ENCODE measurements around the gene KMT2B.
A peak's percentile ranks its signal among the peaks of the same experiment; 100 is the strongest.

Gene KMT2B

DNA sequence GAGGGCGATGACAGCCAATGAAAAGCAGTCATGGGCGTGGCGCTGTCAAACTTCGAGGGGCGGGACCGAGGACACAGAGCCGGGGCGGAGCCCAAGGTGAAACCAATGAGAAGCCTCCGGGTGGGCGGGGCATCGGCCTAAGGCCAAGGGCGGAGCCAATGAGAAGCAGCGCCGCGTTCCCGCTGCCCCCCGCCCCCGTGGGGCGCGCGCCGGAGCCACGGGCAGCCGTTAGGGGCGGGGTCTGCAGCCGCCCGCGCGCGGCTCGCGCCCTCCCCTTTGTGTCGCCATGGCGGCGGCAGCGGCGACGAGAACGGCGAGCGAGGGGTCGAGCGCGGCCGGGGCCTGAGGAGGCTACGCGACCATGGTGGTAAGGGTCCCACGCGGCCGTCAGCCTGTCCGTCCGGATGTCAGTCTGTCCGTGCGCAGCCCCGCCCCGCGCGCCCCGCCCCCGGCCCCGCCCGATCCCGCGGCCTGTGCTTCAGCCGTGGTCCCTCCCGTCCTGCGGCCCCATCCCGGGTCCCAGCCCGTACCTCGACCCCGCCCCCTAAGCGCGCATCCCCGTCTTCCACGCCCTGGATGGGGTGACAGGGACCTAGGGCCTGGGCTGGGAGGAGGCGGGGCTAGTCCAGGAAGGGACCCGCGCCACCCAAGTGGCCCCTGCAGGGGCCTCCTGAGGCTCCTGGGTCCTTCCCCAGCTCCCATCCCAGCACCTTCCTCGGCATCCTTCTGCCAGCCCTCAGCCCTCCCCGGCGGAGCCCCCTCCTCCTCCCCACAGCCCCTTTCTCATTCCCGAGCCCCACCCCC is 57.7 kb downstream of the KMT2B start, which contains the start of gene ARHGAP33 (continued):
- TF ChIP-seq, protein P1, sequence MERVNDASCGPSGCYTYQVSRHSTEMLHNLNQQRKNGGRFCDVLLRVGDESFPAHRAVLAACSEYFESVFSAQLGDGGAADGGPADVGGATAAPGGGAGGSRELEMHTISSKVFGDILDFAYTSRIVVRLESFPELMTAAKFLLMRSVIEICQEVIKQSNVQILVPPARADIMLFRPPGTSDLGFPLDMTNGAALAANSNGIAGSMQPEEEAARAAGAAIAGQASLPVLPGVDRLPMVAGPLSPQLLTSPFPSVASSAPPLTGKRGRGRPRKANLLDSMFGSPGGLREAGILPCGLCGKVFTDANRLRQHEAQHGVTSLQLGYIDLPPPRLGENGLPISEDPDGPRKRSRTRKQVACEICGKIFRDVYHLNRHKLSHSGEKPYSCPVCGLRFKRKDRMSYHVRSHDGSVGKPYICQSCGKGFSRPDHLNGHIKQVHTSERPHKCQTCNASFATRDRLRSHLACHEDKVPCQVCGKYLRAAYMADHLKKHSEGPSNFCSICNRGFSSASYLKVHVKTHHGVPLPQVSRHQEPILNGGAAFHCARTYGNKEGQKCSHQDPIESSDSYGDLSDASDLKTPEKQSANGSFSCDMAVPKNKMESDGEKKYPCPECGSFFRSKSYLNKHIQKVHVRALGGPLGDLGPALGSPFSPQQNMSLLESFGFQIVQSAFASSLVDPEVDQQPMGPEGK (tag by site-specific recombination; IDR thresholded peaks at IDR 0.05), result peak; percentile 61
- TF ChIP-seq ZBTB7A (tag by site-specific recombination; IDR thresholded peaks at IDR 0.05; ENCODE audit: low read depth) (0 out of 2 replicates have a peak, but pooled peaks have one; percentile 60), ZBTB20 (tag by site-specific recombination; IDR thresholded peaks at IDR 0.05) (peak; percentile 22; the same call in 1 of the 2 replicates), ZNF23 (tag by site-specific recombination; IDR thresholded peaks at IDR 0.05; ENCODE audit: borderline replicate concordance) (no peak), ZNF114 (tag by site-specific recombination; IDR thresholded peaks at IDR 0.05) (no peak), BCL11B (tag by site-specific recombination; IDR thresholded peaks at IDR 0.05; ENCODE audit: low read depth) (no peak), MEIS1 (CRISPR knock-in tag; IDR thresholded peaks at IDR 0.05; ENCODE audit: borderline replicate concordance) (no peak), ZNF416 (tag by site-specific recombination; IDR thresholded peaks at IDR 0.05) (no peak), ZNF560 (tag by site-specific recombination; IDR thresholded peaks at IDR 0.05; ENCODE audit: borderline replicate concordance) (no peak), ZNF37A (tag by site-specific recombination; IDR thresholded peaks at IDR 0.05) (no peak), ZNF350 (tag by site-specific recombination; IDR thresholded peaks at IDR 0.05) (no peak), ZNF426 (tag by site-specific recombination; IDR thresholded peaks at IDR 0.05) (no peak), SP2 (tag by site-specific recombination; IDR thresholded peaks at IDR 0.05) (peak; percentile 99), ZNF2 (tag by site-specific recombination; IDR thresholded peaks at IDR 0.05) (no peak), ZNF121 (tag by site-specific recombination; IDR thresholded peaks at IDR 0.05) (no peak), ZNF600 (tag by site-specific recombination; IDR thresholded peaks at IDR 0.05) (0 out of 2 replicates have a peak, but pooled peaks have one; percentile 8), ZNF391 (tag by site-specific recombination; IDR thresholded peaks at IDR 0.05; ENCODE audit: borderline replicate concordance, low read depth) (no peak), ZNF624 (tag by site-specific recombination; IDR thresholded peaks at IDR 0.05) (no peak), SP3 (tag by site-specific recombination; IDR thresholded peaks at IDR 0.05) (peak; percentile 96), ZNF777 (tag by site-specific recombination; IDR thresholded peaks at IDR 0.05; ENCODE audit: borderline replicate concordance) (no peak), MZF1 (tag by site-specific recombination; IDR thresholded peaks at IDR 0.05; ENCODE audit: borderline replicate concordance) (no peak; the same call in 1 of the 2 replicates), ZNF621 (tag by site-specific recombination; IDR thresholded peaks at IDR 0.05) (no peak), YY2 (tag by site-specific recombination; IDR thresholded peaks at IDR 0.05) (no peak), ZNF274 (IDR thresholded peaks at IDR 0.05; ENCODE audit: low read length) (no peak), ZNF274 (tag by site-specific recombination; IDR thresholded peaks at IDR 0.05; ENCODE audit: borderline replicate concordance) (no peak), ZNF776 (tag by site-specific recombination; IDR thresholded peaks at IDR 0.05; ENCODE audit: borderline replicate concordance) (no peak), TRIM28 (IDR thresholded peaks at IDR 0.05; ENCODE audit: borderline replicate concordance, low read length) (no peak), ZNF223 (tag by site-specific recombination; IDR thresholded peaks at IDR 0.05) (no peak), ZNF664 (tag by site-specific recombination; IDR thresholded peaks at IDR 0.05) (no peak)
- TF ChIP-seq, protein P2, sequence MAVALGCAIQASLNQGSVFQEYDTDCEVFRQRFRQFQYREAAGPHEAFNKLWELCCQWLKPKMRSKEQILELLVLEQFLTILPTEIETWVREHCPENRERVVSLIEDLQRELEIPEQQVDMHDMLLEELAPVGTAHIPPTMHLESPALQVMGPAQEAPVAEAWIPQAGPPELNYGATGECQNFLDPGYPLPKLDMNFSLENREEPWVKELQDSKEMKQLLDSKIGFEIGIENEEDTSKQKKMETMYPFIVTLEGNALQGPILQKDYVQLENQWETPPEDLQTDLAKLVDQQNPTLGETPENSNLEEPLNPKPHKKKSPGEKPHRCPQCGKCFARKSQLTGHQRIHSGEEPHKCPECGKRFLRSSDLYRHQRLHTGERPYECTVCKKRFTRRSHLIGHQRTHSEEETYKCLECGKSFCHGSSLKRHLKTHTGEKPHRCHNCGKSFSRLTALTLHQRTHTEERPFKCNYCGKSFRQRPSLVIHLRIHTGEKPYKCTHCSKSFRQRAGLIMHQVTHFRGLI (tag by site-specific recombination; IDR thresholded peaks at IDR 0.05), result no peak
- TF ChIP-seq, protein P3, sequence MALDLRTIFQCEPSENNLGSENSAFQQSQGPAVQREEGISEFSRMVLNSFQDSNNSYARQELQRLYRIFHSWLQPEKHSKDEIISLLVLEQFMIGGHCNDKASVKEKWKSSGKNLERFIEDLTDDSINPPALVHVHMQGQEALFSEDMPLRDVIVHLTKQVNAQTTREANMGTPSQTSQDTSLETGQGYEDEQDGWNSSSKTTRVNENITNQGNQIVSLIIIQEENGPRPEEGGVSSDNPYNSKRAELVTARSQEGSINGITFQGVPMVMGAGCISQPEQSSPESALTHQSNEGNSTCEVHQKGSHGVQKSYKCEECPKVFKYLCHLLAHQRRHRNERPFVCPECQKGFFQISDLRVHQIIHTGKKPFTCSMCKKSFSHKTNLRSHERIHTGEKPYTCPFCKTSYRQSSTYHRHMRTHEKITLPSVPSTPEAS (tag by site-specific recombination; IDR thresholded peaks at IDR 0.05), result no peak
- TF ChIP-seq, protein P4, sequence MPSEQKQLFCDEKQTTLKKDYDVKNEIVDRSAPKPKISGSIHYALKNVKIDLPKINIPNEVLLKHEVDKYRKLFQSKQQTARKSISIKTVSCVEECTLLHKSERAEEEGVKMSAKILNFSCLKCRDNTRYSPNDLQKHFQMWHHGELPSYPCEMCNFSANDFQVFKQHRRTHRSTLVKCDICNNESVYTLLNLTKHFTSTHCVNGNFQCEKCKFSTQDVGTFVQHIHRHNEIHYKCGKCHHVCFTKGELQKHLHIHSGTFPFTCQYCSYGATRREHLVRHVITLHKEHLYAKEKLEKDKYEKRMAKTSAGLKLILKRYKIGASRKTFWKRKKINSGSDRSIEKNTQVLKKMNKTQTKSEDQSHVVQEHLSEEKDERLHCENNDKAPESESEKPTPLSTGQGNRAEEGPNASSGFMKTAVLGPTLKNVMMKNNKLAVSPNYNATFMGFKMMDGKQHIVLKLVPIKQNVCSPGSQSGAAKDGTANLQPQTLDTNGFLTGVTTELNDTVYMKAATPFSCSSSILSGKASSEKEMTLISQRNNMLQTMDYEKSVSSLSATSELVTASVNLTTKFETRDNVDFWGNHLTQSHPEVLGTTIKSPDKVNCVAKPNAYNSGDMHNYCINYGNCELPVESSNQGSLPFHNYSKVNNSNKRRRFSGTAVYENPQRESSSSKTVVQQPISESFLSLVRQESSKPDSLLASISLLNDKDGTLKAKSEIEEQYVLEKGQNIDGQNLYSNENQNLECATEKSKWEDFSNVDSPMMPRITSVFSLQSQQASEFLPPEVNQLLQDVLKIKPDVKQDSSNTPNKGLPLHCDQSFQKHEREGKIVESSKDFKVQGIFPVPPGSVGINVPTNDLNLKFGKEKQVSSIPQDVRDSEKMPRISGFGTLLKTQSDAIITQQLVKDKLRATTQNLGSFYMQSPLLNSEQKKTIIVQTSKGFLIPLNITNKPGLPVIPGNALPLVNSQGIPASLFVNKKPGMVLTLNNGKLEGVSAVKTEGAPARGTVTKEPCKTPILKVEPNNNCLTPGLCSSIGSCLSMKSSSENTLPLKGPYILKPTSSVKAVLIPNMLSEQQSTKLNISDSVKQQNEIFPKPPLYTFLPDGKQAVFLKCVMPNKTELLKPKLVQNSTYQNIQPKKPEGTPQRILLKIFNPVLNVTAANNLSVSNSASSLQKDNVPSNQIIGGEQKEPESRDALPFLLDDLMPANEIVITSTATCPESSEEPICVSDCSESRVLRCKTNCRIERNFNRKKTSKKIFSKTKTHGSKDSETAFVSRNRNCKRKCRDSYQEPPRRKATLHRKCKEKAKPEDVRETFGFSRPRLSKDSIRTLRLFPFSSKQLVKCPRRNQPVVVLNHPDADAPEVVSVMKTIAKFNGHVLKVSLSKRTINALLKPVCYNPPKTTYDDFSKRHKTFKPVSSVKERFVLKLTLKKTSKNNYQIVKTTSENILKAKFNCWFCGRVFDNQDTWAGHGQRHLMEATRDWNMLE (tag by site-specific recombination; conservative IDR thresholded peaks at IDR 0.05; ENCODE audit: low read depth), result no peak
